Aorta (tissue), 5 donors: ENCODE results near the gene PNPLA5. TPM values are rescaled to one million over a fixed set of nuclear protein-coding genes. Genes with fewer than 3 reads are reported as not detected.

Source experiments
- ATAC-seq: fragments of 200-7000 bp; cut with Tn5 transposase; one replicate; pipeline ENCODE4 v1.9.1; 2022; ENCODE audit warnings: moderate library complexity; ENCODE audit not compliant: low FRiP score
- DNase-seq, 2 donors: peaks; one replicate each; pipeline ENCODE4 v3.0.0-alpha.2; 2020
- H3K27ac ChIP-seq, 2 donors: one replicate each; pipeline ENCODE4 v1.5.1; 2013; ENCODE audit warnings: low read length in 2 of 2, mild to moderate bottlenecking in 2 of 2, moderate library complexity in 2 of 2, control low read depth in 1 of 2, inconsistent platforms in 1 of 2, low read depth in 1 of 2
- H3K27me3 ChIP-seq, 2 donors: one replicate each; pipeline ENCODE4 v1.6.1; 2013; ENCODE audit warnings: control low read depth in 1 of 2, low read length in 1 of 2, mild to moderate bottlenecking in 1 of 2, moderate library complexity in 1 of 2; ENCODE audit not compliant: insufficient read depth in 2 of 2, control insufficient read depth in 1 of 2
- H3K36me3 ChIP-seq, 2 donors: one replicate each; pipeline ENCODE4 v1.6.1; 2013; ENCODE audit warnings: control low read depth in 1 of 2, low read length in 1 of 2, mild to moderate bottlenecking in 1 of 2; ENCODE audit not compliant: insufficient read depth in 2 of 2, control insufficient read depth in 1 of 2
- H3K4me1 ChIP-seq, 2 donors: one replicate each; pipeline ENCODE4 v1.6.1; 2013; ENCODE audit warnings: low read length in 2 of 2, control low read depth in 1 of 2, mild to moderate bottlenecking in 1 of 2, moderate library complexity in 1 of 2; ENCODE audit not compliant: insufficient read depth in 2 of 2, control insufficient read depth in 1 of 2
- H3K4me3 ChIP-seq, 2 donors: one replicate each; pipeline ENCODE4 v1.5.1; 2013; ENCODE audit warnings: low read length in 2 of 2, control low read depth in 1 of 2, mild to moderate bottlenecking in 1 of 2
- H3K9me3 ChIP-seq: one replicate; pipeline ENCODE4 v1.6.1; 2013; ENCODE audit warnings: mild to moderate bottlenecking, low read length; ENCODE audit not compliant: control insufficient read depth
- WGBS, 2 donors: extraction: QIAGEN DNeasy Blood & Tissue Kit; methylation state at CpG; one replicate each; pipeline ENCODE4 v1.1.7; 2013; 5-methylcytosine and 5-hydroxymethylcytosine counted together
- intact Hi-C, 2 donors: fragments of 100-400 bp; cut with DNase I; formaldehyde crosslinking; loops; one replicate each; pipeline versions ENCODE4 v1.14.2 to v1.15.0; 2022
- polyA plus RNA-seq, 2 donors: library from polyadenylated mRNA; stranded (reverse); fragments of 200-250 nt; gene quantifications; one replicate each; pipeline ENCODE4 v1.2.3, GENCODE V29; 2013
- total RNA-seq, 2 donors: library from RNA; stranded (reverse); fragmentation: NEBNext Ultra II Directional; extraction: Animal tissue kit (Norgen Biotek cat#: 25700); gene quantifications; one replicate each; pipeline ENCODE4 v1.2.1, GENCODE V29; 2021
- donor health status: healthy with polysubstance abuse.
- donor health status: Bipolar disorder and iron deficiency.
- donor health status: DM: no; HTN: no; CAD: no.
- donor health status: DM: no; HTN: no; CAD: no.
- donor health status: DM: yes; HTN: yes; CAD: no.

Gene PNPLA5
- total and polyA plus RNA-seq, 4 donors: 0.50 TPM; not detected in 3

- H3K9me3 ChIP-seq: peaks cover 7% of the 10 kb centered on the region
- H3K36me3 ChIP-seq: no peaks in the 10 kb centered on the region
- ATAC-seq (no peak), DNase-seq (peak in 1 of 2 donors; percentile 69)
- H3K27me3 ChIP-seq: no peaks in the 10 kb centered on the region
- intact Hi-C loops: no loop called here
- H3K27ac ChIP-seq: no peak within 1 kb of the TSS
- H3K4me3 ChIP-seq: no peak within 1 kb of the TSS
- no peaks in the 10 kb centered on the region for H3K4me1 ChIP-seq
- WGBS, 2 donors: 2% methylated on average over 78 to 121 of the region's 121 CpGs
Measured at GRCh38 chr22:43862074-43862881, 29.5 kb downstream of the PNPLA5 start, which contains the start of gene SULT4A1. Gene SULT4A1, minus strand, starts transcription at chr22:43862513. Its CDS starts 131 bp downstream, at chr22:43862382.

GRCh38 chr22:43861529-43861928 lies 30.3 kb downstream of the PNPLA5 start:
- Histone ChIP-seq H3K4me3 (no peak overlapping the region), H3K27me3 (no peaks in the 10 kb centered on the region), H3K4me1 (no peaks in the 10 kb centered on the region), H3K27ac (no peak overlapping the region), H3K36me3 (no peaks in the 10 kb centered on the region), H3K9me3 (peaks cover 7% of the 10 kb centered on the region)
- ATAC-seq (no peak), DNase-seq (no peak)
- WGBS, 2 donors: 48 to 53% methylated on average over 9 of the region's 9 CpGs
- intact Hi-C loops: no loop called here

- intact Hi-C loops: no loop called here
- H3K27me3 ChIP-seq: no peaks in the 10 kb centered on the region
- peaks cover 9% of the 10 kb centered on the region for H3K9me3 ChIP-seq
- no peaks in the 10 kb centered on the region for H3K36me3 ChIP-seq
- ATAC-seq (no peak), DNase-seq (peak in 1 of 2 donors; percentile 23)
- no peak overlapping the region for H3K27ac ChIP-seq
- no peak overlapping the region for H3K4me3 ChIP-seq
- no peaks in the 10 kb centered on the region for H3K4me1 ChIP-seq
- WGBS, 2 donors: 79 to 82% methylated on average over 12 of the region's 12 CpGs
Measured at GRCh38 chr22:43860831-43861230, 31.0 kb downstream of the PNPLA5 start.

GRCh38 chr22:43860126-43860525 lies 31.7 kb downstream of the PNPLA5 start:
- Histone ChIP-seq H3K4me3 (no peak overlapping the region), H3K9me3 (peaks cover 10% of the 10 kb centered on the region), H3K4me1 (no peaks in the 10 kb centered on the region), H3K36me3 (no peaks in the 10 kb centered on the region), H3K27ac (no peak overlapping the region), H3K27me3 (no peaks in the 10 kb centered on the region)
- intact Hi-C loops: no loop called here
- 84 to 88% methylated on average over 11 of the region's 11 CpGs for WGBS, 2 donors
- DNase-seq (peak in 1 of 2 donors; percentile 62), ATAC-seq (no peak)

DNA sequence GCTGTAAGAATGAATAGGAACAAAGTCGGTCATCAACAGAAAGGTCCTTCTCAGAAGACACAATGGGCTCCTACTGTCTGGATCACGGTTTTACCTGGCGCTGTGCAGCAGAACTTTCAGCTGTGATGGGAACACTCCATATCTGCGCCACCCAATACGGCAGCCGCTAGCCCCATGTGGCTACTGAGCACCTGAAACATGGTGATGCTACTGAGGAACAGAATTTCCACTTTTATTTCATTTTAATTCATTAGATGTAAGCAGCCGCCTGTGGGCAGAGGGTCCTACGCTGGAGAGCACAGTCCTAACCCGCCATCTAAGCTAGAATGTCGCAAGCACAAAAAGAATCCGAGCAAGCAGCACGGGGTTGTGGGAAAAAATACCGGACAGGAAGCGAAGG lies 32.2 kb downstream of the PNPLA5 start:
- no peak for ATAC-seq
- no peak overlapping the region for H3K4me3 ChIP-seq
- WGBS, 2 donors: 80 to 85% methylated on average over 14 of the region's 14 CpGs
- DNase-seq: peak in 1 of 2 donors; percentile 32
- H3K36me3 ChIP-seq: no peaks in the 10 kb centered on the region
- H3K27ac ChIP-seq: no peak overlapping the region
- H3K9me3 ChIP-seq: peaks cover 8% of the 10 kb centered on the region
- intact Hi-C loops: no loop called here
- H3K4me1 ChIP-seq: no peaks in the 10 kb centered on the region
- H3K27me3 ChIP-seq: no peaks in the 10 kb centered on the region

DNA sequence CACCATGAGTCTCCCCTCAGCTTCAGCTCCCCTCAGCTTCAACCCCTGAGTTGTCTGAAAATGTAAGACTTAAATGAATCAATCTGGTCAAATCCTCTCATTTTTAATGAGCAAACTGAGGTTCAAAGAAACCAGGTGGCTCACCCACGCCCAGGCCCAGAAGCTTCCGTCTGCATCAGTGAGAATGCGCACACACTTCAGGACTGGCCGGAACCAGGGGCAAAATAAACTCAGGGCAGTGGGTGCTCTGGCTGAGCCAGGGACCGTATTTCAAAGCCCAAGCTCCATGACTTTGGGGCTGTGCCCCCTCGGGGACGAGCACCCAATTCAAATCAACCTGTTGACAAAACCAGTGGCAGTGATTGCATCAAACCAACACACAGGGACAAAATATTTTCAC lies 32.6 kb downstream of the PNPLA5 start:
- peak in 1 of 2 donors; percentile 53 for DNase-seq
- no peaks in the 10 kb centered on the region for H3K27me3 ChIP-seq
- intact Hi-C loops: no loop called here

GRCh38 chr22:43858156-43858895 lies 33.5 kb downstream of the PNPLA5 start:
- H3K9me3 ChIP-seq: peaks cover 8% of the 10 kb centered on the region
- WGBS, 2 donors: 69 to 71% methylated on average over 11 of the region's 11 CpGs
- ATAC-seq (no peak), DNase-seq (peak in 1 of 2 donors; percentile 38)
- no peaks in the 10 kb centered on the region for H3K36me3 ChIP-seq
- H3K27ac ChIP-seq: no peak overlapping the region
- H3K4me3 ChIP-seq: no peak overlapping the region
- no peaks in the 10 kb centered on the region for H3K27me3 ChIP-seq
- no peaks in the 10 kb centered on the region for H3K4me1 ChIP-seq
- intact Hi-C loops: no loop called here

More for the DNA sequence above, 32.6 kb downstream of the PNPLA5 start:
- Histone ChIP-seq H3K4me3 (no peak overlapping the region), H3K27ac (no peak overlapping the region), H3K36me3 (no peaks in the 10 kb centered on the region), H3K4me1 (no peaks in the 10 kb centered on the region), H3K9me3 (peaks cover 8% of the 10 kb centered on the region)
- ATAC-seq: no peak
- 82 to 84% methylated on average over 7 of the region's 7 CpGs for WGBS, 2 donors

- no peak for DNase-seq
- H3K4me3 ChIP-seq: no peak overlapping the region
- no peak overlapping the region for H3K27ac ChIP-seq
- intact Hi-C loops: no loop called here
- H3K27me3 ChIP-seq: no peaks in the 10 kb centered on the region
- H3K4me1 ChIP-seq: no peaks in the 10 kb centered on the region
- H3K9me3 ChIP-seq: peaks cover 5% of the 10 kb centered on the region
- no peaks in the 10 kb centered on the region for H3K36me3 ChIP-seq
- no peak for ATAC-seq
Measured at GRCh38 chr22:43857367-43857766, 34.4 kb downstream of the PNPLA5 start.
